ENCODE measurements around the gene NEURL4. TPM values are rescaled to one million over a fixed set of nuclear protein-coding genes. Genes with fewer than 3 reads are reported as not detected.
A peak's percentile ranks its signal among the peaks of the same experiment; 100 is the strongest.

The NEURL4 gene
- total and polyA plus RNA-seq, 2 experiments from 2014 or later = 6.3 to 42.3 TPM

GRCh38 chr17:7289256-7290032, 39.7 kb downstream of the NEURL4 start:
- 0 out of 2 replicates have a peak, but pooled peaks cover 9% of the 10 kb centered on the region for H3F3A ChIP-seq (replicated peaks; ENCODE audit: low read depth)
- Mint-ChIP-seq H3K27me3 (ENCODE audit: insufficient read depth, low read depth, poor library complexity) (peaks cover 14% of the 10 kb centered on the region), H3K36me3 (ENCODE audit: low read depth) (peaks cover 18% of the 10 kb centered on the region), H3K27ac (no peak overlapping the region), H3K9me3 (no peaks in the 10 kb centered on the region; the same call in 2 of the 3 replicates), H3K4me1 (peaks cover 27% of the 10 kb centered on the region), H3K4me3 (no peak overlapping the region; the same call in 2 of the 3 replicates)
- no peak overlapping the region for H3K4me3 ChIP-seq
- peaks cover 7% of the 10 kb centered on the region for H3K4me1 ChIP-seq (ENCODE audit: insufficient read depth)
- H2AFZ ChIP-seq = no peak overlapping the region
- H4K20me1 ChIP-seq (replicated peaks; ENCODE audit: insufficient read depth) = peaks cover 7% of the 10 kb centered on the region; the same call in 1 of the 2 replicates
- ATAC-seq (peak; percentile 16), DNase-seq (ENCODE audit: low spot score) (no peak)
- no peaks in the 10 kb centered on the region for H3K27me3 ChIP-seq (ENCODE audit: insufficient read depth)
- H3K9me2 ChIP-seq (ENCODE audit: insufficient read depth) = no peaks in the 10 kb centered on the region
- no peak for TF ChIP-seq NANOG (IDR thresholded peaks at IDR 0.05; ENCODE audit: borderline replicate concordance)
- TF ChIP-seq POLR2AphosphoS5 (IDR thresholded peaks at IDR 0.05; ENCODE audit: low read depth) = peak; percentile 7; the same call in 1 of the 2 replicates
- no peaks in the 10 kb centered on the region for H3K79me2 ChIP-seq (replicated peaks; ENCODE audit: insufficient read depth)
- no peak overlapping the region for H3K27ac ChIP-seq (ENCODE audit: low read depth)
- H3K36me3 ChIP-seq (ENCODE audit: insufficient read depth) = peaks cover 5% of the 10 kb centered on the region; the same call in 1 of the 2 replicates
- no peak overlapping the region for H3K4me2 ChIP-seq

- H3K36me3 Mint-ChIP-seq (ENCODE audit: low read depth) = peaks cover 18% of the 10 kb centered on the region
- ATAC-seq = no peak
- H2AFZ ChIP-seq = no peak overlapping the region
- H3K9me2 ChIP-seq (ENCODE audit: insufficient read depth) = no peaks in the 10 kb centered on the region
- H3K27ac ChIP-seq (ENCODE audit: low read depth) = no peak overlapping the region
- peaks cover 3% of the 10 kb centered on the region; the same call in 1 of the 2 replicates for H4K20me1 ChIP-seq (replicated peaks; ENCODE audit: insufficient read depth)
- no peak overlapping the region for H3K27ac Mint-ChIP-seq
- no peaks in the 10 kb centered on the region; the same call in 1 of the 3 replicates for H3K9me3 Mint-ChIP-seq
- H3K4me3 Mint-ChIP-seq = no peak overlapping the region
- no peak overlapping the region for H3K4me3 ChIP-seq
- H3K4me1 Mint-ChIP-seq = peaks cover 27% of the 10 kb centered on the region
- H3K27me3 Mint-ChIP-seq (ENCODE audit: insufficient read depth, low read depth, poor library complexity) = peaks cover 20% of the 10 kb centered on the region
- no peaks in the 10 kb centered on the region for H3K79me2 ChIP-seq (replicated peaks; ENCODE audit: insufficient read depth)
- H3K4me1 ChIP-seq (ENCODE audit: insufficient read depth) = peaks cover 4% of the 10 kb centered on the region; the same call in 1 of the 2 replicates
- peaks cover 10% of the 10 kb centered on the region for H3K27me3 ChIP-seq (ENCODE audit: insufficient read depth)
- no peak for DNase-seq (ENCODE audit: low spot score)
- 0 out of 2 replicates have a peak, but pooled peaks cover 3% of the 10 kb centered on the region for H3F3A ChIP-seq (replicated peaks; ENCODE audit: low read depth)
- no peak for TF ChIP-seq STAT1 (IDR thresholded peaks at IDR 0.05; ENCODE audit: unreplicated experiment)
- TF ChIP-seq EZH2 (IDR thresholded peaks at IDR 0.05; ENCODE audit: low read depth, unreplicated experiment) = no peak
- no peak for TF ChIP-seq ZNF331 (CRISPR knock-in tag; IDR thresholded peaks at IDR 0.05; ENCODE audit: low read depth)
- TF ChIP-seq ETS1 (IDR thresholded peaks at IDR 0.05) = no peak
- no peak for TF ChIP-seq CREB1 (CRISPR knock-in tag; IDR thresholded peaks at IDR 0.05; ENCODE audit: low read depth)
- H3K4me2 ChIP-seq = no peak overlapping the region
- H3K36me3 ChIP-seq (ENCODE audit: insufficient read depth) = peaks cover 5% of the 10 kb centered on the region; the same call in 1 of the 2 replicates
These were observed 43.5 kb downstream of the NEURL4 start for GRCh38 chr17:7285679-7286078.

GRCh38 chr17:7284911-7285310, 44.2 kb downstream of the NEURL4 start:
- ATAC-seq = no peak
- H3K9me3 Mint-ChIP-seq = no peaks in the 10 kb centered on the region; the same call in 1 of the 3 replicates
- peaks cover 7% of the 10 kb centered on the region; the same call in 1 of the 2 replicates for H3K4me1 ChIP-seq (ENCODE audit: insufficient read depth)
- no peak for TF ChIP-seq STAT1 (IDR thresholded peaks at IDR 0.05; ENCODE audit: unreplicated experiment)
- no peak for TF ChIP-seq ETS1 (IDR thresholded peaks at IDR 0.05)
- no peak for TF ChIP-seq CREB1 (CRISPR knock-in tag; IDR thresholded peaks at IDR 0.05; ENCODE audit: low read depth)
- TF ChIP-seq ZNF114 (CRISPR knock-in tag; IDR thresholded peaks at IDR 0.05) = no peak
- TF ChIP-seq, protein P1, sequence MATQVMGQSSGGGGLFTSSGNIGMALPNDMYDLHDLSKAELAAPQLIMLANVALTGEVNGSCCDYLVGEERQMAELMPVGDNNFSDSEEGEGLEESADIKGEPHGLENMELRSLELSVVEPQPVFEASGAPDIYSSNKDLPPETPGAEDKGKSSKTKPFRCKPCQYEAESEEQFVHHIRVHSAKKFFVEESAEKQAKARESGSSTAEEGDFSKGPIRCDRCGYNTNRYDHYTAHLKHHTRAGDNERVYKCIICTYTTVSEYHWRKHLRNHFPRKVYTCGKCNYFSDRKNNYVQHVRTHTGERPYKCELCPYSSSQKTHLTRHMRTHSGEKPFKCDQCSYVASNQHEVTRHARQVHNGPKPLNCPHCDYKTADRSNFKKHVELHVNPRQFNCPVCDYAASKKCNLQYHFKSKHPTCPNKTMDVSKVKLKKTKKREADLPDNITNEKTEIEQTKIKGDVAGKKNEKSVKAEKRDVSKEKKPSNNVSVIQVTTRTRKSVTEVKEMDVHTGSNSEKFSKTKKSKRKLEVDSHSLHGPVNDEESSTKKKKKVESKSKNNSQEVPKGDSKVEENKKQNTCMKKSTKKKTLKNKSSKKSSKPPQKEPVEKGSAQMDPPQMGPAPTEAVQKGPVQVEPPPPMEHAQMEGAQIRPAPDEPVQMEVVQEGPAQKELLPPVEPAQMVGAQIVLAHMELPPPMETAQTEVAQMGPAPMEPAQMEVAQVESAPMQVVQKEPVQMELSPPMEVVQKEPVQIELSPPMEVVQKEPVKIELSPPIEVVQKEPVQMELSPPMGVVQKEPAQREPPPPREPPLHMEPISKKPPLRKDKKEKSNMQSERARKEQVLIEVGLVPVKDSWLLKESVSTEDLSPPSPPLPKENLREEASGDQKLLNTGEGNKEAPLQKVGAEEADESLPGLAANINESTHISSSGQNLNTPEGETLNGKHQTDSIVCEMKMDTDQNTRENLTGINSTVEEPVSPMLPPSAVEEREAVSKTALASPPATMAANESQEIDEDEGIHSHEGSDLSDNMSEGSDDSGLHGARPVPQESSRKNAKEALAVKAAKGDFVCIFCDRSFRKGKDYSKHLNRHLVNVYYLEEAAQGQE (IDR thresholded peaks at IDR 0.05; ENCODE audit: unreplicated experiment) = no peak
- no peak for TF ChIP-seq NANOG (IDR thresholded peaks at IDR 0.05; ENCODE audit: borderline replicate concordance)
- no peak for TF ChIP-seq EZH2 (IDR thresholded peaks at IDR 0.05; ENCODE audit: low read depth, unreplicated experiment)
- no peak for TF ChIP-seq ZNF331 (CRISPR knock-in tag; IDR thresholded peaks at IDR 0.05; ENCODE audit: low read depth)
- TF ChIP-seq POLR2AphosphoS5 (IDR thresholded peaks at IDR 0.05; ENCODE audit: low read depth) = no peak
- TF ChIP-seq JUNB (IDR thresholded peaks at IDR 0.05; ENCODE audit: unreplicated experiment) = no peak
- TF ChIP-seq EZH2phosphoT487 (IDR thresholded peaks at IDR 0.05; ENCODE audit: unreplicated experiment) = no peak

More at GRCh38 chr17:7284911-7285310, 44.2 kb downstream of the NEURL4 start:
- peaks cover 3% of the 10 kb centered on the region; the same call in 1 of the 2 replicates for H4K20me1 ChIP-seq (replicated peaks; ENCODE audit: insufficient read depth)
- no peak overlapping the region for H3K27ac ChIP-seq (ENCODE audit: low read depth)
- H3K36me3 ChIP-seq (ENCODE audit: insufficient read depth) = peaks cover 5% of the 10 kb centered on the region; the same call in 1 of the 2 replicates
- Mint-ChIP-seq H3K36me3 (ENCODE audit: low read depth) (peaks cover 18% of the 10 kb centered on the region), H3K27ac (no peak overlapping the region), H3K4me1 (peaks cover 30% of the 10 kb centered on the region), H3K4me3 (no peak overlapping the region), H3K27me3 (ENCODE audit: insufficient read depth, low read depth, poor library complexity) (peaks cover 18% of the 10 kb centered on the region)
- no peak overlapping the region for H3K4me3 ChIP-seq
- H3K9me2 ChIP-seq (ENCODE audit: insufficient read depth) = no peaks in the 10 kb centered on the region
- H3F3A ChIP-seq (replicated peaks; ENCODE audit: low read depth) = peaks cover 4% of the 10 kb centered on the region; the same call in 1 of the 2 replicates
- no peak overlapping the region for H2AFZ ChIP-seq
- H3K79me2 ChIP-seq (replicated peaks; ENCODE audit: insufficient read depth) = no peaks in the 10 kb centered on the region
- peaks cover 10% of the 10 kb centered on the region for H3K27me3 ChIP-seq (ENCODE audit: insufficient read depth)
- DNase-seq (ENCODE audit: low spot score) = no peak
- no peak overlapping the region for H3K4me2 ChIP-seq

Data from GM23338 (cell line).